ENCODE data around the gene GRM7. TPM values are rescaled to one million over a fixed set of nuclear protein-coding genes. Genes with fewer than 3 reads are reported as not detected.

The GRM7 gene
- total and polyA plus RNA-seq, 2 of the 4 experiments (the other 2 are of a cell fraction) = not detected

GRCh38 chr3:7195934-7196333, 335.0 kb downstream of the GRM7 start:
- Histone ChIP-seq H2AFZ (replicated peaks; ENCODE audit: low read length, poor library complexity) (no peak overlapping the region), H4K5ac (ENCODE audit: low read depth, low read length) (no peak overlapping the region), H2BK15ac (ENCODE audit: low read depth, low read length) (no peak overlapping the region), H3K4ac (ENCODE audit: low read depth, low read length) (no peak overlapping the region), H4K91ac (ENCODE audit: insufficient read depth, low read depth, low read length) (no peak overlapping the region), H3K9me3 (ENCODE audit: control insufficient read depth, insufficient read depth, low read length) (peaks cover 8% of the 10 kb centered on the region), H3K9me1 (ENCODE audit: insufficient read depth, low read length) (no peaks in the 10 kb centered on the region), H3K18ac (ENCODE audit: low read depth, low read length) (no peak overlapping the region), H4K20me1 (ENCODE audit: insufficient read depth, low read length) (no peaks in the 10 kb centered on the region), H2AK5ac (ENCODE audit: low read depth, low read length) (no peak overlapping the region), H2BK20ac (ENCODE audit: low read depth, low read length) (no peak overlapping the region), H3K27me3 (ENCODE audit: control insufficient read depth, insufficient read depth, low read length) (no peaks in the 10 kb centered on the region), H3K56ac (ENCODE audit: extremely low read depth, insufficient read depth, low read length) (no peak overlapping the region), H3K79me1 (ENCODE audit: low read depth in 1 of 2, low read length in 2 of 2) (no peaks in the 10 kb centered on the region), H3K4me2 (ENCODE audit: low read depth, low read length) (no peak overlapping the region), H4K8ac (ENCODE audit: low read depth in 2 of 2, low read length in 2 of 2) (no peak overlapping the region), H3K36me3 (ENCODE audit: control insufficient read depth, insufficient read depth, low read length) (no peaks in the 10 kb centered on the region), H3K27ac (ENCODE audit: insufficient read depth, low read length) (no peak overlapping the region), H2BK120ac (ENCODE audit: low read depth, low read length) (no peak overlapping the region), H2BK5ac (ENCODE audit: low read depth, low read length, poor library complexity, severe bottlenecking) (no peak overlapping the region), H2AK9ac (replicated peaks; ENCODE audit: low read depth, low read length, poor library complexity) (no peak overlapping the region), H3K14ac (replicated peaks; ENCODE audit: low read depth, low read length) (no peak overlapping the region), H3K4me3 (ENCODE audit: insufficient read depth, low read depth, low read length) (no peak overlapping the region), H3K4me1 (ENCODE audit: control insufficient read depth, insufficient read depth, low read length) (no peaks in the 10 kb centered on the region), H3K9ac (ENCODE audit: low read depth, low read length) (no peak overlapping the region), H3K23ac (ENCODE audit: low read depth, low read length) (no peak overlapping the region)
- intact Hi-C loops (cut with micrococcal nuclease) = no loop called here
- no peak for ATAC-seq (ENCODE audit: low read depth)
- in situ Hi-C loops (cut with MboI; ENCODE audit: low sequenced_read_pairs) = no loop called here
- no TSS peak for BruUV-seq (replicated peaks)
- POLR2A ChIA-PET (ENCODE audit: unreplicated experiment) = no interaction called here
- no peak for TF ChIP-seq NFE2L2 (IDR thresholded peaks at IDR 0.05; ENCODE audit: low read depth, low read length)
- no peak for TF ChIP-seq MAZ (IDR thresholded peaks at IDR 0.05; ENCODE audit: borderline replicate concordance, low read depth, low read length)
- no peak for TF ChIP-seq BHLHE40 (IDR thresholded peaks at IDR 0.05; ENCODE audit: low read depth, low read length)
- TF ChIP-seq RAD21 (IDR thresholded peaks at IDR 0.05; ENCODE audit: low read length) = no peak
- TF ChIP-seq RCOR1 (IDR thresholded peaks at IDR 0.05; ENCODE audit: insufficient replicate concordance, low read length) = no peak
- TF ChIP-seq CEBPB (IDR thresholded peaks at IDR 0.05; ENCODE audit: low read depth, low read length) = no peak
- no peak for TF ChIP-seq POLR2A (IDR thresholded peaks at IDR 0.05; ENCODE audit: low read depth, low read length)
- CTCF ChIA-PET = no interaction called here
- dilution Hi-C loops (cut with HindIII; ENCODE audit: low sequenced_read_pairs, unreplicated experiment) = no loop called here
- DNase-seq = no peak
- no CpG with 5 or more reads among the region's 1 CpG for WGBS, 2 experiments (ENCODE audit: extremely low coverage in 2 of 2, insufficient read length in 1 of 2)

Measured in IMR-90 (cell line).